Activated T-cell treated with anti-CD3 and anti-CD28 coated beads, Interleukin-2, amount 50 U/mL, for 72 hours (primary cell): ENCODE data around the gene NEK1. TPM values are rescaled to one million over a fixed set of nuclear protein-coding genes. Genes with fewer than 3 reads are reported as not detected.
A peak's percentile ranks its signal among the peaks of the same experiment; 100 is the strongest.

Experiments
- ATAC-seq, 2 donors: fragments of 150-1000 bp; cut with Tn5 transposase; replicated peaks in 1 of 2; 2 replicates each; pipeline ENCODE4 v1.10.0; 2021; ENCODE audit warnings: moderate library complexity in 2 of 2, mild to moderate bottlenecking in 1 of 2
- DNase-seq, 2 donors: peaks; one replicate each; pipeline ENCODE4 v3.0.0; 2021 to 2022; ENCODE audit warnings: mixed read lengths in 1 of 2
- H3K27ac Mint-ChIP-seq: one replicate; pipeline ENCODE4 v1.8.0; 2022; ENCODE audit warnings: mild to moderate bottlenecking, moderate library complexity, mixed read lengths
- H3K27me3 Mint-ChIP-seq: one replicate; pipeline ENCODE4 v1.8.0; 2022; ENCODE audit warnings: low read depth, mixed read lengths
- H3K36me3 Mint-ChIP-seq, 2 donors: one replicate each; pipeline ENCODE4 v1.8.0; 2022; ENCODE audit warnings: mixed read lengths in 2 of 2, mild to moderate bottlenecking in 1 of 2; ENCODE audit not compliant: insufficient read depth in 2 of 2
- H3K4me1 Mint-ChIP-seq: one replicate; pipeline ENCODE4 v1.8.0; 2022; ENCODE audit warnings: low read depth, mixed read lengths
- H3K4me3 Mint-ChIP-seq, 2 donors: one replicate each; pipeline ENCODE4 v1.8.0; 2022; ENCODE audit warnings: mild to moderate bottlenecking in 2 of 2, mixed read lengths in 2 of 2, moderate library complexity in 2 of 2
- H3K9me3 Mint-ChIP-seq, 2 donors: one replicate each; pipeline ENCODE4 v1.8.0; 2022; ENCODE audit warnings: mixed read lengths in 2 of 2
- total RNA-seq, 2 donors: library from RNA; stranded (reverse); gene quantifications; one replicate each; pipeline ENCODE4 v1.2.3, GENCODE V29; 2022

NEK1 gene
- total RNA-seq, result 10 to 100 TPM; 15.1 to 15.7 TPM

- Mint-ChIP-seq H3K36me3 (peaks cover 0 to 3% of the 10 kb centered on the region in 2 donors), H3K4me1 (peaks cover 52% of the 10 kb centered on the region), H3K9me3 (no peaks in the 10 kb centered on the region), H3K27ac (peak within 1 kb of the TSS; percentile 86), H3K27me3 (no peaks in the 10 kb centered on the region), H3K4me3 (peak within 1 kb of the TSS; percentile 91 to 95)
- peak; percentile 84 to 86 for ATAC-seq
- DNase-seq, result peak; percentile 90
Observed at GRCh38 chr4:169611991-169612870, at the start of gene NEK1. Gene NEK1 (minus strand): TSS chr4:169612583. CDS start chr4:169602630, 9,953 bp downstream.

GRCh38 chr4:169661761-169662160 lies 49.4 kb upstream of the NEK1 start:
- Mint-ChIP-seq H3K9me3 (no peaks in the 10 kb centered on the region), H3K27me3 (no peaks in the 10 kb centered on the region), H3K36me3 (peaks cover 4 to 5% of the 10 kb centered on the region in 2 donors), H3K4me3 (peak overlapping the region; percentile 44 to 47), H3K4me1 (peaks cover 57% of the 10 kb centered on the region), H3K27ac (no peak overlapping the region)
- ATAC-seq (no peak), DNase-seq (no peak)

- Mint-ChIP-seq H3K36me3 (peaks cover 0 to 3% of the 10 kb centered on the region in 2 donors), H3K4me3 (peak overlapping the region; percentile 87 to 90), H3K27me3 (no peaks in the 10 kb centered on the region), H3K9me3 (no peaks in the 10 kb centered on the region), H3K27ac (no peak overlapping the region), H3K4me1 (peaks cover 57% of the 10 kb centered on the region)
- ATAC-seq (no peak), DNase-seq (no peak)
Observed at GRCh38 chr4:169660929-169661328, 48.5 kb upstream of the NEK1 start.

- Mint-ChIP-seq H3K4me1 (peaks cover 48% of the 10 kb centered on the region), H3K27me3 (no peaks in the 10 kb centered on the region), H3K9me3 (no peaks in the 10 kb centered on the region), H3K27ac (peak overlapping the region; percentile 100), H3K36me3 (no peaks in the 10 kb centered on the region), H3K4me3 (peak overlapping the region; percentile 87 to 90)
- ATAC-seq, result peak; percentile 99
- DNase-seq, result peak; percentile 73 to 81
Observed at GRCh38 chr4:169659716-169660670, 47.6 kb upstream of the NEK1 start.

GRCh38 chr4:169658975-169659715 lies 46.8 kb upstream of the NEK1 start:
- ATAC-seq (no peak), DNase-seq (no peak)
- H3K9me3 Mint-ChIP-seq, result no peaks in the 10 kb centered on the region
- peak overlapping the region; percentile 91 for H3K27ac Mint-ChIP-seq
- H3K4me3 Mint-ChIP-seq, result peak overlapping the region; percentile 87 to 90
- H3K36me3 Mint-ChIP-seq, result peaks cover 0 to 3% of the 10 kb centered on the region in 2 donors
- H3K4me1 Mint-ChIP-seq, result peaks cover 40% of the 10 kb centered on the region
- H3K27me3 Mint-ChIP-seq, result no peaks in the 10 kb centered on the region

- Mint-ChIP-seq H3K27me3 (no peaks in the 10 kb centered on the region), H3K27ac (no peak overlapping the region), H3K4me3 (no peak overlapping the region), H3K9me3 (no peaks in the 10 kb centered on the region), H3K4me1 (peaks cover 36% of the 10 kb centered on the region), H3K36me3 (peaks cover 0 to 3% of the 10 kb centered on the region in 2 donors)
- DNase-seq (no peak), ATAC-seq (no peak)
Observed at GRCh38 chr4:169658196-169658595, 45.8 kb upstream of the NEK1 start.

GRCh38 chr4:169657470-169658107 lies 45.2 kb upstream of the NEK1 start:
- no peaks in the 10 kb centered on the region for H3K9me3 Mint-ChIP-seq
- H3K4me3 Mint-ChIP-seq, result no peak overlapping the region
- no peak for ATAC-seq
- H3K27ac Mint-ChIP-seq, result peak overlapping the region; percentile 35
- peaks cover 0 to 5% of the 10 kb centered on the region in 2 donors for H3K36me3 Mint-ChIP-seq
- DNase-seq, result no peak
- no peaks in the 10 kb centered on the region for H3K27me3 Mint-ChIP-seq
- peaks cover 40% of the 10 kb centered on the region for H3K4me1 Mint-ChIP-seq

- H3K36me3 Mint-ChIP-seq, result peaks cover 0 to 5% of the 10 kb centered on the region in 2 donors
- peaks cover 37% of the 10 kb centered on the region for H3K4me1 Mint-ChIP-seq
- no peak overlapping the region for H3K27ac Mint-ChIP-seq
Observed at GRCh38 chr4:169655401-169655800, 43.0 kb upstream of the NEK1 start.

GRCh38 chr4:169652535-169652934 lies 40.2 kb upstream of the NEK1 start:
- Mint-ChIP-seq H3K4me1 (peaks cover 24% of the 10 kb centered on the region), H3K4me3 (no peak overlapping the region), H3K36me3 (peaks cover 2 to 5% of the 10 kb centered on the region in 2 donors), H3K9me3 (no peaks in the 10 kb centered on the region), H3K27me3 (no peaks in the 10 kb centered on the region), H3K27ac (peak overlapping the region; percentile 80)
- ATAC-seq, result peak; percentile 66 to 75
- DNase-seq, result no peak

More at GRCh38 chr4:169655401-169655800, 43.0 kb upstream of the NEK1 start:
- H3K9me3 Mint-ChIP-seq, result no peaks in the 10 kb centered on the region
- no peak overlapping the region for H3K4me3 Mint-ChIP-seq
- ATAC-seq (no peak), DNase-seq (no peak)
- H3K27me3 Mint-ChIP-seq, result no peaks in the 10 kb centered on the region

- H3K9me3 Mint-ChIP-seq, result no peaks in the 10 kb centered on the region
- H3K4me3 Mint-ChIP-seq, result no peak overlapping the region
- peaks cover 18% of the 10 kb centered on the region for H3K4me1 Mint-ChIP-seq
- ATAC-seq, result no peak
- no peak overlapping the region for H3K27ac Mint-ChIP-seq
- no peak for DNase-seq
- H3K36me3 Mint-ChIP-seq, result peaks cover 2 to 5% of the 10 kb centered on the region in 2 donors
- H3K27me3 Mint-ChIP-seq, result no peaks in the 10 kb centered on the region
Observed at GRCh38 chr4:169650227-169650936, 38.0 kb upstream of the NEK1 start.

- Mint-ChIP-seq H3K9me3 (no peaks in the 10 kb centered on the region), H3K27ac (no peak overlapping the region), H3K4me1 (peaks cover 18% of the 10 kb centered on the region), H3K36me3 (peaks cover 2 to 5% of the 10 kb centered on the region in 2 donors), H3K27me3 (no peaks in the 10 kb centered on the region), H3K4me3 (no peak overlapping the region)
- ATAC-seq (no peak), DNase-seq (no peak)
Observed at GRCh38 chr4:169649545-169650226, 37.3 kb upstream of the NEK1 start.
